Stimulated activated CD4-positive, alpha-beta T cell treated with anti-CD3 and anti-CD28 coated beads, Interleukin-4, amount 100 ng/mL, for 24 hours (primary cell): ENCODE measurements around the gene NINJ2.
A peak's percentile ranks its signal among the peaks of the same experiment; 100 is the strongest.

Experiments used
- DNase-seq: peaks from one replicate; pipeline ENCODE4 v3.0.0-alpha.2; 2020

NINJ2 gene

GRCh38 chr12:546265-546919, 116.9 kb downstream of the NINJ2 start:
- DNase-seq = no peak

GRCh38 chr12:545835-546234, 117.4 kb downstream of the NINJ2 start:
- no peak for DNase-seq

- no peak for DNase-seq
These were observed 118.2 kb downstream of the NINJ2 start for GRCh38 chr12:544941-545635.

- DNase-seq = no peak
These were observed 119.1 kb downstream of the NINJ2 start for GRCh38 chr12:544142-544541.

GRCh38 chr12:543114-543451, 120.2 kb downstream of the NINJ2 start:
- DNase-seq = no peak

- no peak for DNase-seq
These were observed 120.7 kb downstream of the NINJ2 start for GRCh38 chr12:542395-543113.

- DNase-seq = no peak
These were observed 121.4 kb downstream of the NINJ2 start for GRCh38 chr12:541676-542324.

GRCh38 chr12:539540-540310, 123.5 kb downstream of the NINJ2 start:
- no peak for DNase-seq

GRCh38 chr12:538731-539539, 124.3 kb downstream of the NINJ2 start:
- DNase-seq = peak; percentile 17

- DNase-seq = no peak
These were observed 125.5 kb downstream of the NINJ2 start for GRCh38 chr12:537772-538171.

GRCh38 chr12:536751-537245, 126.4 kb downstream of the NINJ2 start:
- no peak for DNase-seq

- DNase-seq = no peak
These were observed 127.8 kb downstream of the NINJ2 start for GRCh38 chr12:535396-535795.

GRCh38 chr12:534216-534615, 129.0 kb downstream of the NINJ2 start:
- no peak for DNase-seq

GRCh38 chr12:533718-534117, 129.5 kb downstream of the NINJ2 start:
- DNase-seq = no peak

GRCh38 chr12:532908-533565, 130.2 kb downstream of the NINJ2 start:
- no peak for DNase-seq

GRCh38 chr12:531951-532585, 131.2 kb downstream of the NINJ2 start:
- no peak for DNase-seq

- DNase-seq = no peak
These were observed 132.4 kb downstream of the NINJ2 start for GRCh38 chr12:530821-531220.

- DNase-seq = no peak
These were observed 132.9 kb downstream of the NINJ2 start for GRCh38 chr12:530308-530707.

- no peak for DNase-seq
These were observed 135.5 kb downstream of the NINJ2 start for GRCh38 chr12:527729-528128.

- no peak for DNase-seq
These were observed 136.0 kb downstream of the NINJ2 start for GRCh38 chr12:527241-527640.

- no peak for DNase-seq
These were observed 137.2 kb downstream of the NINJ2 start for GRCh38 chr12:526089-526488.
